GM12891 (cell line): ENCODE data around the gene LGI4.

Experiments
- DNase-seq: peaks from one replicate; pipeline ENCODE4 v3.0.0; 2011; ENCODE audit warnings: low spot score; ENCODE audit not compliant: insufficient read length
- FAIRE-seq: peaks from 2 replicates; lab custom pipeline; 2011; peaks lifted over from hg19 to GRCh38; lab: Jason Lieb, UNC
- PAX5 ChIP-seq: IDR thresholded peaks from 2 replicates; pipeline ENCODE4 v1.6.1; 2011; ENCODE audit warnings: low read length, moderate library complexity, mild to moderate bottlenecking; ENCODE audit not compliant: insufficient read depth, severe bottlenecking
- POLR2A ChIP-seq: IDR thresholded peaks from 2 replicates; pipeline ENCODE4 v1.6.1; 2011; ENCODE audit warnings: low read depth, low read length, control low read depth
- POLR2AphosphoS5 ChIP-seq: IDR thresholded peaks from 2 replicates; pipeline ENCODE4 v1.6.1; 2011; ENCODE audit warnings: low read depth, low read length, control low read depth
- POU2F2 ChIP-seq: IDR thresholded peaks from 2 replicates; pipeline ENCODE4 v1.6.1; 2011; ENCODE audit warnings: low read depth, mild to moderate bottlenecking, control low read depth, low read length, moderate library complexity
- SPI1 ChIP-seq: IDR thresholded peaks from 2 replicates; pipeline ENCODE4 v1.6.1; 2011; ENCODE audit warnings: low read depth, low read length, control low read depth
- TAF1 ChIP-seq: IDR thresholded peaks from 2 replicates; pipeline ENCODE4 v1.6.1; 2011; ENCODE audit warnings: low read depth, low read length, control low read depth

The LGI4 gene

GRCh38 chr19:35081201-35081600 lies 53.7 kb downstream of the LGI4 start:
- FAIRE-seq (no peak), DNase-seq (no peak)
- no peak for TF ChIP-seq POLR2A
- TF ChIP-seq TAF1 = no peak
- no peak for TF ChIP-seq POU2F2
- no peak for TF ChIP-seq POLR2AphosphoS5
- no peak for TF ChIP-seq SPI1
- TF ChIP-seq PAX5 = no peak

- TF ChIP-seq POU2F2 = no peak
- no peak for TF ChIP-seq POLR2A
- no peak for TF ChIP-seq PAX5
- TF ChIP-seq TAF1 = no peak
- no peak for DNase-seq
- FAIRE-seq = no peak
Observed at GRCh38 chr19:35080613-35081170, 54.2 kb downstream of the LGI4 start.

GRCh38 chr19:35079826-35080225 lies 55.0 kb downstream of the LGI4 start:
- FAIRE-seq (no peak), DNase-seq (no peak)
- TF ChIP-seq POLR2AphosphoS5 (no peak), SPI1 (no peak), TAF1 (no peak), POLR2A (no peak), PAX5 (no peak), POU2F2 (no peak)

GRCh38 chr19:35077411-35078223 lies 57.2 kb downstream of the LGI4 start:
- FAIRE-seq = no peak
- DNase-seq = no peak

GRCh38 chr19:35076657-35077056 lies 58.2 kb downstream of the LGI4 start:
- FAIRE-seq (no peak), DNase-seq (no peak)
- no peak for TF ChIP-seq TAF1
- TF ChIP-seq PAX5 = no peak
- no peak for TF ChIP-seq POLR2AphosphoS5
- no peak for TF ChIP-seq POLR2A
- TF ChIP-seq SPI1 = no peak
- no peak for TF ChIP-seq POU2F2

More at GRCh38 chr19:35077411-35078223, 57.2 kb downstream of the LGI4 start:
- TF ChIP-seq SPI1 (no peak), PAX5 (no peak), POU2F2 (no peak), TAF1 (no peak), POLR2AphosphoS5 (no peak), POLR2A (no peak)

GRCh38 chr19:35076026-35076370 lies 58.9 kb downstream of the LGI4 start:
- TF ChIP-seq POLR2A (no peak), TAF1 (no peak), PAX5 (no peak)
- FAIRE-seq (no peak), DNase-seq (no peak)

- FAIRE-seq (no peak), DNase-seq (no peak)
- TF ChIP-seq SPI1 (no peak), POLR2AphosphoS5 (no peak), TAF1 (no peak), POLR2A (no peak), POU2F2 (no peak), PAX5 (no peak)
Observed at GRCh38 chr19:35075202-35076025, 59.4 kb downstream of the LGI4 start.
